Urinary bladder (tissue), 4 donors: ENCODE measurements around the gene DDA1. TPM values are rescaled to one million over a fixed set of nuclear protein-coding genes. Genes with fewer than 3 reads are reported as not detected.

ENCODE experiments used
- DNase-seq: peaks from one replicate; pipeline ENCODE4 v3.0.0-alpha.2; 2015; ENCODE audit errors: extremely low spot score
- H3K27ac ChIP-seq: one replicate; pipeline ENCODE4 v1.5.1; 2013; ENCODE audit warnings: low read depth, mild to moderate bottlenecking, moderate library complexity
- H3K36me3 ChIP-seq: one replicate; pipeline ENCODE4 v1.6.1; 2013; ENCODE audit warnings: mild to moderate bottlenecking, moderate library complexity; ENCODE audit not compliant: insufficient read depth
- H3K4me1 ChIP-seq: one replicate; pipeline ENCODE4 v1.6.1; 2013; ENCODE audit warnings: mild to moderate bottlenecking, moderate library complexity; ENCODE audit not compliant: insufficient read depth
- H3K4me3 ChIP-seq: one replicate; pipeline ENCODE4 v1.5.1; 2013; ENCODE audit warnings: low read depth, low read length
- WGBS: extraction: QIAGEN DNeasy Blood & Tissue Kit; methylation state at CpG from one replicate; pipeline ENCODE4 v1.1.7; 2013; 5-methylcytosine and 5-hydroxymethylcytosine counted together
- polyA plus RNA-seq: library from polyadenylated mRNA; stranded (reverse); fragments of 200-250 nt; gene quantifications from one replicate; pipeline ENCODE4 v1.2.3, GENCODE V29; 2013
- total RNA-seq: library from RNA; depleted of rRNA; stranded (reverse); fragments of >200 nt; gene quantifications from one replicate; pipeline ENCODE4 v1.2.3, GENCODE V29; 2014
- donor health status: healthy with polysubstance abuse.
- donor health status: healthy.

DDA1 gene
- total and polyA plus RNA-seq, 2 donors = 8.0 to 66.1 TPM

GRCh38 chr19:17333611-17334413 is 24.4 kb downstream of the DDA1 start:
- 42% methylated on average over 52 of the region's 52 CpGs for WGBS
- no peak overlapping the region for H3K27ac ChIP-seq
- no peaks in the 10 kb centered on the region for H3K4me1 ChIP-seq
- peak overlapping the region; percentile 56 for H3K4me3 ChIP-seq
- H3K36me3 ChIP-seq = no peaks in the 10 kb centered on the region
- no peak for DNase-seq

DNA sequence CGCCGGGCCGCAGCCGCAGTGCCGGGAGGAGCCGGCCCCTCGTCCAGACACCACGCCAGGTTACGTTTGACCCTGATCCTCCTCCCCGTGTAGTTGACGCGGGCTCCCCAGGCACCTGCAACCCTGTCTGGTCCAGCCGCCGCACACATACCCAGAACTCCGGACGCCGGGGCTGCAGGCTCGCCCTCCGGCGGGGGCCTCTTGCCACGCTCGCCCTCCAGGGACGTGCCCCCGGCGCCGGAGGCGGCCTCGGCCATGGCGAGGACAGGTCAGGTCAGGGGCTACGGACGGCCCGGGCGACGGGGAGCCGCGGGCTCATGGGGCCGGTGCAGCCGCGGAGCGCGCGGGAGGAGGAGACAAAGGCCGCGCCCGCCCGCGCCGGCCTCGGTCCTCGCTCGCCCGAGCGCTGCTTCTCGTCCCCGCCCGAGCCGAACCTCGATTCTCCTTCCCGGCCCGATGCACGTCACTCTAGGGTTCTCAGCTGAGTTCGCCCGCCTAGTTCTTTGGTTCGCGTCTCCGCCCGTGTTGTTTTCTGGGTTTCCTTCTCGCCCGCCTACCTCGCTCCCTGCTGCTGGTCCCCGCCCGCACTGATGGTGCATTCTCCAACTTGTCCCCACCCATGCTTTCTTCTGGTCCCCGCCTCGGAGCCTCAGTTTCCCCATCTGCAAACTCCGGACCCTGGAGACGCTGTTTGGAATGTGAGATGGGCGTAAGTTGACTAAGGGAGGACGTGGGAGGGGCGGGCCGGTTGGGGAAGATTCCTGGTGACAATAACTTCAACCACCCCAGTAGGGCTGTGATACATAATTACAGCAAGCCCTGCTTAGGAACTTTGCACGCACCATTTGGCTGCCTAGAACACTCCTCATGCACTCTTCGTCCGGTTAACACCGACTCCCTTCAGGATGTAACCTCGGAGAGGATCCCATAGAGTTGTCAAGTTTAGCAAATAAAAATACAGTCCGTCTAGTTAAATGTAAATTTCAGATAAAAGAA is 25.3 kb downstream of the DDA1 start, which contains the start of gene ANO8:
TSS of gene ANO8 (minus strand) at position 442 of the 996 bp plus-strand sequence. CDS start at position 257, 185 bp downstream.
- H3K27ac ChIP-seq = no peak within 1 kb of the TSS
- H3K4me1 ChIP-seq = no peaks in the 10 kb centered on the region
- H3K4me3 ChIP-seq = peak within 1 kb of the TSS; percentile 56
- DNase-seq = peak; percentile 95
- 2% methylated on average over 86 of the region's 86 CpGs for WGBS
- no peaks in the 10 kb centered on the region for H3K36me3 ChIP-seq

- 68% methylated on average over 10 of the region's 10 CpGs for WGBS
These were observed 26.2 kb downstream of the DDA1 start for GRCh38 chr19:17335575-17335974.

DNA sequence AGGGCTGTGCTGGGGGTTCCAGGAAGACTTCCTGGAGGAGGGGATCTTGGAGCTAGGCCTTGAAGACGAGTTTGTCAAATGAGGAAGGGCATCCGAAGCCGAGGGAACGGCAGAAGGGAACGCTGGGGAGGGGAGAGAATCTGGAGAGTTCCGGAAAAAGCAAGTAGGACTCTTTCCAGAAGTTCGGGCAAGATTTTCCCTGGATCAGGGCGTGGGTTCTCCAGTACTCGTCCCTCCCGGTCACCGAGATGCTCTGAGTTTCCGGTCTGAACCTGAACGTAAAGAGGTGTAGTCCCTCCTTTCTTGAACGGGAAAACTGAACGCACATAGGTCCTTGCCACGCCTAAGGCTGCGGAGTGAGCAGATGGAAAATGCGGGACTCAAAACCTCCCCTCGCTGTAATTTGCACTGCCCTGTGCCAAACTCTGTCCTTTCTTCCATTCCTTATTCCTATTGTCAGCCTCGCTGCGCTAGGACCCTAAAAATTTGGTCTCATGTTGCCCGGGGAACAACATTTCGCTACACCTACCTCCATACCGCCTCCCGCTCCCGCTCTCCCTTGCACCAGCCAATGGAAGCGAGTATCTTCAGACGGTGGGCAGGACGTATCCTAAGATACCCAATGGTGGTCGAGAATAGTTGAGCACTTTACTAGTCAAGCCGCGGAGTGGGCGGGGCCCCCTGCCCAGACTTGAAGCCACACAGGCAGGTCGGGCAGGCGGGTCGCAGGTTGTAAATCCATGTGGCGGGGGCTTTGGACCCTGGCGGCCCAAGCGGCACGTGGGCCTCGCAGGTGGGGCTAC is 27.7 kb downstream of the DDA1 start, which contains the start of gene GTPBP3:
TSS of gene GTPBP3 (plus strand) at position 682 of the 803 bp plus-strand sequence. CDS start at position 741, 59 bp downstream.
- DNase-seq = peak; percentile 97
- under 1% methylated on average over 41 of the region's 41 CpGs for WGBS
- Histone ChIP-seq H3K4me3 (peak within 1 kb of the TSS; percentile 65), H3K36me3 (no peaks in the 10 kb centered on the region), H3K27ac (peak within 1 kb of the TSS; percentile 83), H3K4me1 (no peaks in the 10 kb centered on the region)

More at GRCh38 chr19:17335575-17335974, 26.2 kb downstream of the DDA1 start:
- no peak overlapping the region for H3K4me3 ChIP-seq
- no peak overlapping the region for H3K27ac ChIP-seq
- H3K4me1 ChIP-seq = no peaks in the 10 kb centered on the region
- no peak for DNase-seq
- H3K36me3 ChIP-seq = no peaks in the 10 kb centered on the region

DNA sequence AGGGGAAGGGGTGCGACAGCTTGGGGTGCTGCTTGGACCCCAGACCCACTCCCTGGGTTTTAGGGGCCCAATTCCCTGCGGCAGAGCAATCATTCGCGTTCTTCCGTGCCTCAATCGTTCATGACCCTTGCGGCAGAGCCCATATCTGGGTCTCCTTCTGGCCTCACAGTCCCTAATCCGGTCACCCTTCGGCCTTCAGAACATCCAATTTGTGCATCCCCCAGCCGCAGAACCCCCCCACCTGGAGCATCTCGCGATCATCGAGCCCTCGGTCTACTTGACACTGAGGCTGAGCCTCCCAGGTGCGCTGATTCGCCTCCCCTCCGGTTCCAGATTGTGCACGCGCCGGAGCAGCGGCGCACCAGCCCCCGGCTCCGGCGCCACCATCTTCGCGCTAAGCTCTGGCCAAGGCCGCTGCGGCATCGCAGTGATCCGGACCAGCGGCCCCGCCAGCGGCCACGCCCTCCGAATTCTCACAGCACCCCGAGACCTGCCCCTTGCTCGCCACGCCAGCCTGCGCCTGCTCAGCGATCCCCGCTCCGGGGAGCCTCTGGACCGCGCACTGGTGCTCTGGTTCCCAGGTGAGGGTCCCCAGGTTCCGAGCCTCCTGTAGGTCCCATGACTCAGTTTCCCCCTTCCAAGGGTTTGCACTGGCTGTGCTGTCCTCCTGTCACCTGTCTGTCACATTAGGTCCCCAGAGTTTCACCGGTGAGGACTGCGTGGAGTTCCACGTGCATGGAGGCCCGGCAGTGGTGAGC is 28.5 kb downstream of the DDA1 start:
- no peak overlapping the region for H3K27ac ChIP-seq
- H3K36me3 ChIP-seq = no peaks in the 10 kb centered on the region
- peak overlapping the region; percentile 65 for H3K4me3 ChIP-seq
- 5% methylated on average over 50 of the region's 50 CpGs for WGBS
- H3K4me1 ChIP-seq = no peaks in the 10 kb centered on the region
- no peak for DNase-seq

DNA sequence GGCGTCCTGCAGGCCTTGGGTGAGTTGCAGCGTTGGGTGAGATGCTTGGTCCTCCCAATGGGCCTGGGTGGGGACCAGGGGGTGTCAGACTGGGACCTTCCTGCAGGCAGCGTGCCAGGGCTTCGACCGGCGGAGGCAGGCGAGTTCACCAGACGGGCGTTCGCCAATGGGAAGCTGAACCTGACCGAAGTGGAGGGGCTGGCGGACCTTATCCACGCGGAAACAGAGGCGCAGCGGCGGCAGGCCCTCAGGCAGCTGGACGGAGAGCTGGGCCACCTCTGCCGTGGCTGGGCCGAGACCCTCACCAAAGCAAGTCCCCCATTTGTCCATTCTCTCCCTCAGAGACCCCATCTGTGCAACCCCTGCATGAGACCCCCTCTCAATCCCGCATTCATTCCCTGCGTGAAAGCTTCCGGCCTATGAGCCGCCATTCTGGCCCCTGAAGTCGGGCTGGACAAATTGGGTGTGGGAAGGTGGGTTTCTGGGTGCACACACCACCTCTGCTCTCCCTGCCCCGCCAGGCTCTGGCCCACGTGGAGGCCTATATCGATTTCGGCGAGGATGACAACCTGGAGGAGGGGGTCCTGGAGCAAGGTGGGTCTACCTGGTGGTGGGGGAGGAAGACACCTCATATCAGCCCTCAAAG is 29.2 kb downstream of the DDA1 start:
- WGBS = 91% methylated on average over 30 of the region's 30 CpGs
- no peak overlapping the region for H3K27ac ChIP-seq
- H3K4me1 ChIP-seq = no peaks in the 10 kb centered on the region
- no peak for DNase-seq
- H3K36me3 ChIP-seq = no peaks in the 10 kb centered on the region
- no peak overlapping the region for H3K4me3 ChIP-seq

DNA sequence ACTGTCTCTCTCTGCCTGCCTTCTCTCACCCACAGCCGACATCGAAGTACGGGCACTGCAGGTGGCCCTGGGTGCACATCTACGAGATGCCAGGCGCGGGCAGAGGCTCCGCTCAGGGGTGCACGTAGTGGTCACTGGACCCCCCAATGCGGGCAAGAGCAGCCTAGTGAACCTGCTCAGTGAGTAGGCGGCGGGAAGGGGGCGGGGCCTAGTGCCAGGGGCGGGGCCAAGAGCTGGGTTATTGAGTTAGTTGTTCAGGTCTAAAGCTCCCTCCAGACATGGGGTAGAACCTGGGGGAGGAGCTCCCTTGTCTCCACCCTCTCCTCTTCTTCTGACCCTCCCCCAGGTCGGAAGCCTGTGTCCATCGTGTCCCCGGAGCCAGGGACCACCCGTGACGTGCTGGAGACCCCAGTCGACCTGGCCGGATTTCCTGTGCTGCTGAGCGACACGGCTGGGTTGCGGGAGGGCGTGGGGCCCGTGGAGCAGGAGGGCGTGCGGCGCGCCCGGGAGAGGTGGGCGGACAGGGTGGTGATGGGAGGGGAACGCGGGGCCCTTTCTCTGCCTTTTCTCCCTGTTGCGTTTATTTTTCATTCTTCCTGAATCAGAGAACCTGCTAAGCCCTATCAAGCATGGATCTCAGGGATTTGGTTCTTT is 29.9 kb downstream of the DDA1 start:
- no peak for DNase-seq
- Histone ChIP-seq H3K4me3 (no peak overlapping the region), H3K27ac (no peak overlapping the region), H3K4me1 (no peaks in the 10 kb centered on the region), H3K36me3 (no peaks in the 10 kb centered on the region)
- 88% methylated on average over 34 of the region's 34 CpGs for WGBS

DNA sequence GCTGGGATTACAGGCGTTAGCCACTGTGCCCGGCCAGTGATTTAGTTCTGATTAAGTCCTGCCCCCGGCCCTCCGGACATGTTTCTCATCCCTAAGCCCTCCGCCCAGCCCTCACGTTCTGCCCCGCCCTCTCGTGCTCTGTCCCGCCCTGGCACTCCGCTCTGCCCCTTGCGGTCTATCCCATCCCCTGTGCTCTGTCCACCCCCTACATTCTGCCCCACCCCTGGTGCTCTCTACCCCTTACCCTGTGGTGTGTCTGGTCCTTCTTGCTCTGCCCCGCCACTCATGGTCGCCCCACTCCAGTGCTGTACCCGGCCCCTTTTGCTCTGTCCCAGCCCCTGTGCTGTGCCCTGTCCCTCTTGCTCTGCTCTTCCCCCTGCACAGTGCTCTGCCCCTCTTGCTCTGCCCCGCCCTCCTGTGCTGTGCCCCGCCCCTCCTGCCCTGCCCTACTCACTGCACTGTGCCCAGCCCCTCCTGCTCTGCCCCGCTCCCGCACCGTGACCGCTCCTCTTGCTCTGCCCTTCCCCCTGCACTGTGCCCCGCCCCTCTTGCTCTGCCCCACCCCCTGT is 31.0 kb downstream of the DDA1 start:
- no peak overlapping the region for H3K27ac ChIP-seq
- 69% methylated on average over 21 of the region's 21 CpGs for WGBS
- no peak for DNase-seq
- H3K36me3 ChIP-seq = no peaks in the 10 kb centered on the region
- no peak overlapping the region for H3K4me3 ChIP-seq
- no peaks in the 10 kb centered on the region for H3K4me1 ChIP-seq

DNA sequence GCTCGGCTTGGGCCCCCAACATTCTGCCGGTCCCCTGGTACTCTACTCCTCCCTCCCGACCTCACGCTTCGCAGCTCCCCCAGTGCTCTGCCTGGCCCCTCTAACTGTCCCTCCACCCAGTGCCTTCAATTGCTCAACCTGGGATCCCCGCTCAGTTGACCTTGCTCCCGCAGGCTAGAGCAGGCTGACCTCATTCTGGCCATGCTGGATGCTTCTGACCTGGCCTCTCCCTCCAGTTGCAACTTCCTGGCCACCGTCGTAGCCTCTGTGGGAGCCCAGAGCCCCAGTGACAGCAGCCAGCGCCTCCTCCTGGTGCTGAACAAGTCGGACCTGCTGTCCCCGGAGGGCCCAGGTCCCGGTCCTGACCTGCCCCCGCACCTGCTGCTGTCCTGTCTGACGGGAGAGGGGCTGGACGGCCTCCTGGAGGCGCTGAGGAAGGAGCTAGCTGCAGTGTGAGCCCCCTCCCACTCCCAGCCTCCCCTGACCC is 31.6 kb downstream of the DDA1 start:
- DNase-seq = no peak
- Histone ChIP-seq H3K4me1 (no peaks in the 10 kb centered on the region), H3K4me3 (no peak overlapping the region), H3K36me3 (no peaks in the 10 kb centered on the region), H3K27ac (no peak overlapping the region)
- WGBS = 67% methylated on average over 17 of the region's 17 CpGs

DNA sequence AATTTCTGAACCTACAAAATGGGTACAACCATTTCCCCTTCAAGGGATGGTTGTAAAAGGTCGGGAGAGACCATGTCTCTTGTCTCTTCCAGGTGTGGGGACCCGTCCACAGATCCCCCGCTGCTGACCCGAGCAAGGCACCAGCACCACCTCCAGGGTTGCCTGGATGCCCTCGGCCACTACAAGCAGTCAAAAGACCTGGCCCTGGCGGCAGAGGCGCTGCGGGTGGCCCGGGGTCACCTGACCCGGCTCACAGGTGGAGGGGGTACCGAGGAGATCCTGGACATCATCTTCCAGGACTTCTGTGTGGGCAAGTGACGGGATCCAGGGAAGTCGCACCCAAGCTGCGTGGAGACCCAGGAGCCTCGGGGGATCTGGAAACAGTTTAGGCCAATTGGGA is 32.0 kb downstream of the DDA1 start:
- no peaks in the 10 kb centered on the region for H3K36me3 ChIP-seq
- WGBS = 91% methylated on average over 15 of the region's 15 CpGs
- no peaks in the 10 kb centered on the region for H3K4me1 ChIP-seq
- no peak overlapping the region for H3K4me3 ChIP-seq
- DNase-seq = no peak
- no peak overlapping the region for H3K27ac ChIP-seq

DNA sequence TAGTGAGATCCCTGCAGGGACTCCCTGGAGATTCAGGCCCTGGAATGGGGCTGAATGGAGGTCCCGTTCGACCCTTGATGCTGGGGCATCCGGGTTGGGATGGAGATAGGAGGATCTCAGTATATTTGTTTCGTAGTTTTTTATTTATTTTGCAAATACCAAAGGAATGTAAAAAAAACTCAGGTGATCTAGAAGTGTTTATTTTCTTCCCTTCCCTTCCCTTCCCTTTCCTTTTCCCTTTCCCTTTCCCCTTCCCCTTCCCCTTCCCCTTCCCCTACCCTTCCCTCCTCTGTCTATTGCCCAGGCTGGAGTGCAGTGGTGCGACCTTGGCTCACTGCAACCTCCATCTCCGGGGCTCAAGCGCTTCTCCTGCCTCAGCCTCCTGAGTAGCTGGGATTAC is 32.5 kb downstream of the DDA1 start:
- Histone ChIP-seq H3K4me3 (no peak overlapping the region), H3K4me1 (no peaks in the 10 kb centered on the region), H3K27ac (no peak overlapping the region), H3K36me3 (no peaks in the 10 kb centered on the region)
- WGBS = 87% methylated on average over 7 of the region's 7 CpGs
- DNase-seq = no peak
